T-helper 1 cell (primary cell): ENCODE measurements around the gene LRP1-AS.

ENCODE experiments used
- DNase-seq, 5 donors: peaks; one replicate each; pipeline ENCODE4 v3.0.0-alpha.2; 2012 to 2020

LRP1-AS gene

GRCh38 chr12:57116580-57117281, 30.7 kb downstream of the LRP1-AS start:
- no peak for DNase-seq

GRCh38 chr12:57112492-57113294, 34.7 kb downstream of the LRP1-AS start:
- DNase-seq, result no peak

- DNase-seq, result peak; percentile 72 to 92 (median 82)
Observed at GRCh38 chr12:57111031-57111734, 36.2 kb downstream of the LRP1-AS start, which contains the start of gene STAT6. Gene STAT6 (minus strand): TSS chr12:57111362. CDS start chr12:57108278, 3,084 bp downstream.

- DNase-seq, result peak; percentile 61 to 70 (median 69)
Observed at GRCh38 chr12:57110104-57111030, 37.1 kb downstream of the LRP1-AS start.

- no peak for DNase-seq
Observed at GRCh38 chr12:57109207-57110103, 38.0 kb downstream of the LRP1-AS start.

GRCh38 chr12:57107456-57108155, 39.8 kb downstream of the LRP1-AS start:
- no peak for DNase-seq

GRCh38 chr12:57106021-57106708, 41.3 kb downstream of the LRP1-AS start:
- no peak for DNase-seq

- no peak for DNase-seq
Observed at GRCh38 chr12:57105011-57105753, 42.2 kb downstream of the LRP1-AS start.

GRCh38 chr12:57104292-57104910, 43.0 kb downstream of the LRP1-AS start:
- DNase-seq, result no peak

DNA sequence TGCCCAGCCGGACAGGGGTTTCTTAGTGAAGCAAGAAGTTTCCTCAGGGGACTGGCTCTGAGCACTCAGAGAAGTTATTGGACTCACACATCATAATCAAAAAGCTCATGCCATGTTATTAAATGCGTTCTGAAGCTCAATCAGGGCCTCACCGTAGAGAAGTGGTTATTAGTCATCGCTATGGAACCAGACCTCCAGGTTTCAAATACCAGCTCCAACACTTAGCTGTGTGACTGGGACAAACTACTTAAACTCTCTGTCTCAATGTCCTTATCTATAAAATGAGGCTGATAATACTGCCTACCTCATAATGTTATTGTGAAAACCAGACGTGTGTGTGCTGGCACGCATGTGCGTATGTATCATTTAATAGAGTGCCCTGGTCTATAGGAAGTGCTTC, 43.6 kb downstream of the LRP1-AS start:
- no peak for DNase-seq

DNA sequence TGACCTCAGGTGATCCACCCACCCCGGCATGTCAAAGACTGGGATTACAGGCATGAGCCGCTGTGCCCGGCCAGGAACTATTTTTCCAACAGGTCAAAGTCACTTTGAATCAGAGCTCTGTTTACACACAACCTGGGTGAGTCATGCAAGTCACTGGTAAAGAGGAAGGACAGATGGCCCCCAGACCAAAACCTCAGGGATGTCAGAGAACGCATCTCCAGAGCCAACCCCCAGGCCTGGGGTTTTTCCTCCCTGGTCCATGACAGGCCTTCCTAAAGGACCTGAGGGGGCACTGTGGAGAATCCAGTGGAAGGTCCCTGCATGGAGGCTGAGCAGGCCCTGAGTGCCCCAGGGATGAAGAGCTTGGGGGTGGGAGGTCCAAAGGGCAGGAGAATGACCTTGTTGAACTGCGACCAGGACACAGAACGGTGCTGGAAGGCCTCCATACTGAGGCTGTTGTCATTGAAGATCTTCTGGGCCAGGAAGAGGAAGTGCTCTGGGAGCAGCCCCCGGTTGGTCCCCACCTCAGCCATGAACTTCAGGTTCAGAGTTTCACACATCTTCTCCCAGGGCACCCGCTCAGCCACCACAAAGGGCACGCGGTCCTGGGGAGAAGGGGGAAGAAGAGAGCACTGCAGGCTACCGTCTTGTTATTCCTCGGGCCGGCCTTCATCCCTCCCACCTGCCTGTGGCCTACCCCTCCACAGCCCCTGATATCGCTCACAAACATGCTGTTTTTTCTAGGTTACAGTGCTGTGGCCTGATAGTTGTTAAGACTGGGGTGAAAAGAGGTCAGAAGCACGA, 45.3 kb downstream of the LRP1-AS start:
- DNase-seq, result no peak

DNA sequence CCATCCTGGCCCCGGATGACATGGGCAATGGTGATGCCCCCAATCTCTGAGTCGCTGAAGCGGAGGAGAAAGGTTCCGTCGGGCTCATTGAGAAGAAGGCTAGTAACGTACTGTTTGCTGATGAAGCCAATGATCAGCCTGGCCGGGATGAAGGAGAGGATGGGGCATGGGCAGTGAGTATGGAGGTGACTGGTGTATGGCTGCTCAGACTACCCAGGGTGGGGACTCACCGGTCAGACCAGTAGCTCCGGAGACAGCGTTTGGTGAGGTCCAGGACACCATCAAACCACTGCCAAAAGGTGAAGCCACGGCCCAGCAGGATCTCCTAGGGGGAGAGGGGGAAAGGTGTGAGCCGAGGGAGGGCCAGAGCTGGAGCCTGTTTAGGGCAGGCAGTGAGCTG, 47.7 kb downstream of the LRP1-AS start:
- DNase-seq, result no peak

- DNase-seq, result no peak
Observed at GRCh38 chr12:57099047-57099714, 48.2 kb downstream of the LRP1-AS start.

DNA sequence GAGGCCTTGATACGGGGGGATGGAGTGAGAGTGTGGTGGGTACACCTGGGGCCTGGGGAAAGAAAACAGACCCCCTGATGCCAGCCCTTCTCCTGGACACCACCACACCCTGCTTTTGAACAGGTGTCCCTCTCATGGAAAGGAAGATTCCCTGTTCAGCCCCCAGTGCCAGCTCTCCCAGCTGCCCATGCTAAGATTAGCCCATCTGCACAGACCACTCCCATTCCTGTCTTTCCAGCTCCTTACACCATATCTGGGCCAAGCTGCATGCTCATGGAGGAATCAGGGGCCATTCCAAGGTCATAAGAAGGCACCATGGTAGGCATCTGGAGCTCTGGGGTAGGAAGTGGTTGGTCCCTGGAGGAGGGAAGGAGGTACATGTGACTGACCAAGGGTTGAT, 48.9 kb downstream of the LRP1-AS start:
- DNase-seq, result no peak

DNA sequence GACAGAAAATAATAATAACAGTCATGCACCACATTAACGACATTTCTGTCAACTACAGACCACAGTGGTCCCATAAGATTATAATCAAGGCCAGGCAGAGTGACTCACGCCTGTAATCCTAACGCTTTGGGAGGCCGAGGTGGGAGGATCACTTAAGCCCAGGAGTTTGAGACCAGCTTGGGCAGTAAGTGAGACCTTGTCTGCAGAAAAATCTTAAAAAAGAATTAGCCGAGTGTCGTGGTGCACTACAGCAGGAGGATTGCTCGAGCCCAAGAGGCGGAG, 49.9 kb downstream of the LRP1-AS start:
- no peak for DNase-seq

DNA sequence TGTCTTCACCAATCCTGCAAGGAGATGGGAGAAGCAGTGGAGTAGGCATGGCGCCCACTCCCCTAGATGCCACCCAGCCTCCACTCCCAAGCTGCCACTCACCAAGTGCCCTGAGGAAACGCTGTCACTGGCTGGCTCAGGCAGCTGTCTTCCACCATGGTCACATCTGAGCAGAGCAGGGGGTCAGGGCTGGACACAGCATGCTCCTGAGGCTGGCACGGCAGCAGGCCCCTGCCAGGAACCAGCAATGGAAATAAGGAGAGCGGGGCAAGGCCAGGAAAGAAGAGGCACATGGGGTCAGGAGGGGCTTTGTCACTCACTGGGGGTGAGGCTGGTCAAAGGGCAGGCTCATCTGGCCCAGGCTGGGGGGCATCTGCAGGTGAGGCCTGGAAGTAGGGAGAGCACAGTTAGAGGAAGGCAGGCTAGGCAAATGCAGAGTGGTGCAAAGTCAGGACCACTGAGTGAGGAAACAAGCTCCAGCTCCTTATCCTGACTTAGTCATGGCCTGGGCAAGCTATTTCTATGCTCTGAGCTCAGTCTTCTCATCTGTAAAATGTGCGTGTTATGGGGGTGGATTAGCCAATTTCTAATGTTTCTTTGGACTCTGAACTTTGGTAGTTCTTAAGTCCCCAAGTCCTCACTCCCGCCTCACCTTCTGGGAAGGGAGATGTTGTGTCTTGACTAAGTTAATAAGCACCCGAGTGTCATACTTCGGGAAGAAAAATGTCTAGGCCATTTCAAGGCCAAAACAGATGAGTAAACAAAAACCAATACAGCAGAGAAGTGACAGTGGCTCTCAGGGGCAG, 50.5 kb downstream of the LRP1-AS start:
- DNase-seq, result no peak
